PC-9 (cell line): ENCODE results near the gene YY1.

Source experiments
- EZH2 ChIP-seq: fragments of 200-600 bp; sonication (generic); IDR thresholded peaks from 2 replicates; pipeline ENCODE4 v1.8.0; 2017; ENCODE audit warnings: antibody characterized with exemption, low read depth
- TF ChIP-seq, protein P1 (sequence below): fragments of 200-600 bp; sonication (generic); conservative IDR thresholded peaks from 2 replicates; pipeline ENCODE4 v1.6.1; 2017; ENCODE audit warnings: mixed run types, antibody characterized with exemption, mild to moderate bottlenecking, moderate library complexity

DNA sequence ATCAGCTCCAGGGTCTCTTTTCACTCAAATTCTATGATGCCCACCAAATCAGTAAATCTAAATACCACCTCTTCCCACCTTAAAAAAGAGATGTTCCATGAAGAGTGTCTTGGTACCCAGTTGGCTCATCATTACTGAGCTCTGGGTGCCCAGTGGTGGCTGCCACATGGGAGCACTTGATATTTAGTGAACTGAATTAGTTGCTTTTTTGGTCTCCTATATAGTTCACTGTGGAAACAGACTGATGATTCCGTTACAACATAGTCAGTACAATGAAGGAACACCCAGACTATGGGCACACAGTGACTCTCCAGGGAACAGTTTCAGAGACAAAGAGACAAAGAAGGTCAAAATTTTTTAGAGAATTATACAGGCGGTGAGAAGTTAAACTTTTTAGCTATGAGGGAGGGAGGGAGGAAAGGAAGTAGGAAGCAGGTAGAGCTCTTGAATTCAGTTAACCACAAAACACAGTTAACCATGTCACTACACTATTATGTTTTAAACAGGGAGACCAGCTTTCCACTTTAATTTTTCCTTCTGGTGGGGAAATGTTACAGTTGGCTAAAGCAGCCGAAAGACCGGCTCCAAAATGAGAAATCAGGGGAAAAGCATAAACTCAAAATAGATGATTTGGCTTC, 14.6 kb upstream of the YY1 start:
- TF ChIP-seq, protein P1, sequence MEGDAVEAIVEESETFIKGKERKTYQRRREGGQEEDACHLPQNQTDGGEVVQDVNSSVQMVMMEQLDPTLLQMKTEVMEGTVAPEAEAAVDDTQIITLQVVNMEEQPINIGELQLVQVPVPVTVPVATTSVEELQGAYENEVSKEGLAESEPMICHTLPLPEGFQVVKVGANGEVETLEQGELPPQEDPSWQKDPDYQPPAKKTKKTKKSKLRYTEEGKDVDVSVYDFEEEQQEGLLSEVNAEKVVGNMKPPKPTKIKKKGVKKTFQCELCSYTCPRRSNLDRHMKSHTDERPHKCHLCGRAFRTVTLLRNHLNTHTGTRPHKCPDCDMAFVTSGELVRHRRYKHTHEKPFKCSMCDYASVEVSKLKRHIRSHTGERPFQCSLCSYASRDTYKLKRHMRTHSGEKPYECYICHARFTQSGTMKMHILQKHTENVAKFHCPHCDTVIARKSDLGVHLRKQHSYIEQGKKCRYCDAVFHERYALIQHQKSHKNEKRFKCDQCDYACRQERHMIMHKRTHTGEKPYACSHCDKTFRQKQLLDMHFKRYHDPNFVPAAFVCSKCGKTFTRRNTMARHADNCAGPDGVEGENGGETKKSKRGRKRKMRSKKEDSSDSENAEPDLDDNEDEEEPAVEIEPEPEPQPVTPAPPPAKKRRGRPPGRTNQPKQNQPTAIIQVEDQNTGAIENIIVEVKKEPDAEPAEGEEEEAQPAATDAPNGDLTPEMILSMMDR, result no peak
- no peak for TF ChIP-seq EZH2
